CD8-positive, alpha-beta memory T cell (primary cell): ENCODE measurements around the gene TIAM2. TPM values are rescaled to one million over a fixed set of nuclear protein-coding genes. Genes with fewer than 3 reads are reported as not detected.

Experiments
- CTCF ChIA-PET: fragments of 350-600 bp; sonication (Branson Sonifier 250); formaldehyde crosslinking; loops from one replicate; lab custom pipeline; 2021; ENCODE audit warnings: antibody characterized with exemption; lab: Charles Lee
- POLR2A ChIA-PET: fragments of 350-600 bp; sonication (Branson Sonifier 250); formaldehyde crosslinking; loops from one replicate; lab custom pipeline; 2021; ENCODE audit warnings: antibody characterized with exemption; lab: Charles Lee
- DNase-seq, 5 donors: peaks; one replicate each; pipeline versions ENCODE4 v3.0.0 to v3.0.0-alpha.2; 2020 to 2022; ENCODE audit warnings: mixed read lengths in 1 of 5
- H3K27ac ChIP-seq: one replicate; pipeline ENCODE4 v1.7.0; 2013; ENCODE audit warnings: low read depth, mild to moderate bottlenecking, low read length, moderate library complexity
- H3K27me3 ChIP-seq: 2 replicates; pipeline ENCODE4 v1.7.0; 2013; ENCODE audit warnings: low read length, mild to moderate bottlenecking; ENCODE audit not compliant: insufficient read depth, poor library complexity, severe bottlenecking
- H3K36me3 ChIP-seq: 2 replicates; pipeline ENCODE4 v1.7.0; 2013; ENCODE audit warnings: mild to moderate bottlenecking, low read length, moderate library complexity; ENCODE audit not compliant: insufficient read depth
- H3K4me1 ChIP-seq: 2 replicates; pipeline ENCODE4 v1.7.0; 2013; ENCODE audit warnings: mild to moderate bottlenecking, low read length, moderate library complexity; ENCODE audit not compliant: insufficient read depth
- H3K4me3 ChIP-seq: 2 replicates; pipeline ENCODE4 v1.7.0; 2013; ENCODE audit warnings: mild to moderate bottlenecking, low read length
- H3K9me3 ChIP-seq: 2 replicates; pipeline ENCODE4 v1.7.0; 2013; ENCODE audit warnings: mild to moderate bottlenecking, low read length
- H3K27ac Mint-ChIP-seq, 8 donors: one replicate each; pipeline ENCODE4 v1.8.0; 2020 to 2021; ENCODE audit warnings: mixed read lengths in 8 of 8, mild to moderate bottlenecking in 6 of 8, inconsistent platforms in 3 of 8, moderate library complexity in 3 of 8
- H3K27me3 Mint-ChIP-seq, 2 donors: one replicate each; pipeline ENCODE4 v1.8.0; 2020 to 2021; ENCODE audit warnings: mixed read lengths in 2 of 2, mild to moderate bottlenecking in 1 of 2, moderate library complexity in 1 of 2
- H3K36me3 Mint-ChIP-seq, 3 donors: one replicate each; pipeline ENCODE4 v1.8.0; 2020 to 2021; ENCODE audit warnings: mixed read lengths in 3 of 3, inconsistent platforms in 1 of 3, mild to moderate bottlenecking in 1 of 3
- H3K4me1 Mint-ChIP-seq, 3 donors: one replicate each; pipeline ENCODE4 v1.8.0; 2020 to 2021; ENCODE audit warnings: mixed read lengths in 3 of 3, inconsistent platforms in 1 of 3, mild to moderate bottlenecking in 1 of 3
- H3K4me3 Mint-ChIP-seq, 7 donors: one replicate each; pipeline ENCODE4 v1.8.0; 2020 to 2021; ENCODE audit warnings: mixed read lengths in 7 of 7, mild to moderate bottlenecking in 6 of 7, moderate library complexity in 4 of 7, inconsistent platforms in 2 of 7
- H3K9me3 Mint-ChIP-seq, 5 donors: one replicate each; pipeline ENCODE4 v1.8.0; 2020 to 2022; ENCODE audit warnings: mixed read lengths in 5 of 5, mild to moderate bottlenecking in 3 of 5, moderate library complexity in 2 of 5, inconsistent platforms in 1 of 5
- polyA plus RNA-seq: library from polyadenylated mRNA; unstranded; fragments of 300-500 nt; fragmentation: Illumina TruSeq; gene quantifications from one replicate; pipeline ENCODE4 v1.2.3, GENCODE V29; 2021
- total RNA-seq, 2 experiments: library from RNA; stranded (reverse); gene quantifications; one replicate each; pipeline ENCODE4 v1.2.3, GENCODE V29; 2021

The TIAM2 gene
- total and polyA plus RNA-seq, 3 experiments from 2014 or later, result 1.1 to 31.1 (median 24.5) TPM

- Histone ChIP-seq H3K36me3 (peaks cover 7% of the 10 kb centered on the region), H3K27me3 (no peaks in the 10 kb centered on the region), H3K9me3 (no peaks in the 10 kb centered on the region), H3K27ac (no peak overlapping the region), H3K4me3 (no peak overlapping the region), H3K4me1 (no peaks in the 10 kb centered on the region)
- no peak overlapping the region for H3K4me3 Mint-ChIP-seq
- peaks cover 0 to 58% (median 14%) of the 10 kb centered on the region in 3 donors for H3K36me3 Mint-ChIP-seq
- no peaks in the 10 kb centered on the region for H3K27me3 Mint-ChIP-seq
- DNase-seq, result no peak
- ChIA-PET POLR2A (no interaction called here), CTCF (interaction anchor here (1.3 kb wide), 1 partner anchor 9 kb away, joined by 3 read pairs; no protein-coding TSS in a partner anchor)
- peak overlapping the region in 1 of 8 donors; percentile 49 for H3K27ac Mint-ChIP-seq
- peaks cover 11 to 15% (median 12%) of the 10 kb centered on the region in 3 donors for H3K4me1 Mint-ChIP-seq
- H3K9me3 Mint-ChIP-seq, result no peaks in the 10 kb centered on the region
Measured at GRCh38 chr6:155269765-155270164, 274.6 kb downstream of the TIAM2 start.

DNA sequence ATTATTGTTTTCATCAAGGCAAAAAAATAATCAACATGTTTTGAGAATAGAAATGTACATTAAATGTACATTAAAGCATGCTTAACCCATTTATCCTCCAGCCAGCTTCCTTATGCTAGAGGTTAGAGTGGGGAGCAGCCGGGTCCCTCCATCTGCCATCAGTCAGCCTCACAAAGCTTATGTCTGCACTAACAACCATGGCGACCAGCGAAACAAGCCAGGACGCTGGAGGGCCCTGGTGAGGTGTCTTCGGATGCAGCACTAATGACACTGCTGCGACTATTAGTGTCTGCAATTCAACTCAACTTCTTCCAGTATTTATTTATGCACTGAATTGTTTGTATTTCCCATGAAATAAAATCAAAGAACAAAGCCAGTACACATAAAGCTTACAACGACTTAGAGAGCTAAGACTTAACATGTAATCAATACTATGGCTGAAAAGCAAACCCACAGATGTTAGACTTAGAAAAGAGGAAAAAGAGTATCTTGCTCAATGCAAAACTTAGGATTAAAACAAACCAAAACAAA, 275.5 kb downstream of the TIAM2 start:
- Histone ChIP-seq H3K27ac (no peak overlapping the region), H3K9me3 (no peaks in the 10 kb centered on the region), H3K27me3 (no peaks in the 10 kb centered on the region), H3K36me3 (peaks cover 7% of the 10 kb centered on the region), H3K4me1 (no peaks in the 10 kb centered on the region), H3K4me3 (no peak overlapping the region)
- Mint-ChIP-seq H3K27me3 (no peaks in the 10 kb centered on the region), H3K27ac (no peak overlapping the region), H3K4me3 (no peak overlapping the region), H3K9me3 (no peaks in the 10 kb centered on the region), H3K36me3 (peaks cover 0 to 56% (median 14%) of the 10 kb centered on the region in 3 donors), H3K4me1 (peaks cover 11 to 19% (median 12%) of the 10 kb centered on the region in 3 donors)
- POLR2A ChIA-PET, result no interaction called here
- no peak for DNase-seq
- CTCF ChIA-PET, result no interaction called here

- H3K4me3 ChIP-seq, result no peak overlapping the region
- Mint-ChIP-seq H3K9me3 (no peaks in the 10 kb centered on the region), H3K36me3 (peaks cover 0 to 56% (median 14%) of the 10 kb centered on the region in 3 donors), H3K27ac (no peak overlapping the region), H3K4me3 (no peak overlapping the region), H3K27me3 (no peaks in the 10 kb centered on the region), H3K4me1 (peaks cover 12 to 19% (median 16%) of the 10 kb centered on the region in 3 donors)
- no peaks in the 10 kb centered on the region for H3K9me3 ChIP-seq
- H3K27me3 ChIP-seq, result no peaks in the 10 kb centered on the region
- CTCF ChIA-PET, result no interaction called here
- H3K36me3 ChIP-seq, result peaks cover 7% of the 10 kb centered on the region
- POLR2A ChIA-PET, result no interaction called here
- H3K4me1 ChIP-seq, result no peaks in the 10 kb centered on the region
- no peak for DNase-seq
- no peak overlapping the region for H3K27ac ChIP-seq
Measured at GRCh38 chr6:155271145-155271544, 276.0 kb downstream of the TIAM2 start.

GRCh38 chr6:155272353-155273232, 277.5 kb downstream of the TIAM2 start:
- Mint-ChIP-seq H3K9me3 (no peaks in the 10 kb centered on the region), H3K27ac (peak overlapping the region in 1 of 8 donors; percentile 51), H3K27me3 (no peaks in the 10 kb centered on the region), H3K4me1 (peaks cover 15 to 22% (median 17%) of the 10 kb centered on the region in 3 donors), H3K36me3 (peaks cover 0 to 56% (median 15%) of the 10 kb centered on the region in 3 donors), H3K4me3 (no peak overlapping the region)
- Histone ChIP-seq H3K27ac (no peak overlapping the region), H3K27me3 (no peaks in the 10 kb centered on the region), H3K4me3 (no peak overlapping the region), H3K9me3 (no peaks in the 10 kb centered on the region), H3K36me3 (peaks cover 7% of the 10 kb centered on the region), H3K4me1 (no peaks in the 10 kb centered on the region)
- no peak for DNase-seq
- POLR2A ChIA-PET, result no interaction called here
- CTCF ChIA-PET, result interaction anchor here (1.6 kb wide), 1 partner anchor 10 kb away, joined by 3 read pairs; no protein-coding TSS in a partner anchor

DNA sequence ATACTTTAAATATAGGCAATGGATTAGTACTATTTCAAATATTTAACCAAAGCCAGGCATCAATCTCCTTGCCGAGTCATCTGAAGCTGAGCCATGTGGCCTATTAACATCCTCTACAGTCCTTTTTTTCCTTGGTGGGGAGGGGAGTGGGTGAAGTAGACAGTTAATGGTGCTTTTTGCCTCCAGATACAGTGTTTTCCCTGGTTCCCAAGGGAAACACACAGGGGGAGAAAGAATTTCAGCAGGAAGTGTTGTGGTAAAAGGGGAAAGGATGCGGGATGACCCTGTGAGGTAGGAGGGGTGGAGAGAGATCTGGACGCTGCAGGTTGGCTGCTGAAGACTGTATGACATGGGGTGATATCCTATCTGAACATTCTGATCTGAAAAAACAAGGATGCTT, 278.3 kb downstream of the TIAM2 start:
- H3K27me3 ChIP-seq, result no peaks in the 10 kb centered on the region
- ChIA-PET CTCF (interaction anchor here (1.6 kb wide), 1 partner anchor 9 kb away, joined by 3 read pairs; no protein-coding TSS in a partner anchor), POLR2A (no interaction called here)
- Mint-ChIP-seq H3K36me3 (peaks cover 0 to 56% (median 15%) of the 10 kb centered on the region in 3 donors), H3K27ac (peak overlapping the region in 4 of 8 donors; percentile 26 to 51 (median 33)), H3K27me3 (no peaks in the 10 kb centered on the region), H3K4me1 (peaks cover 13 to 18% (median 15%) of the 10 kb centered on the region in 3 donors), H3K4me3 (no peak overlapping the region), H3K9me3 (no peaks in the 10 kb centered on the region)
- H3K9me3 ChIP-seq, result no peaks in the 10 kb centered on the region
- H3K27ac ChIP-seq, result no peak overlapping the region
- no peak overlapping the region for H3K4me3 ChIP-seq
- H3K4me1 ChIP-seq, result no peaks in the 10 kb centered on the region
- peaks cover 7% of the 10 kb centered on the region for H3K36me3 ChIP-seq
- DNase-seq, result no peak

GRCh38 chr6:155274106-155274505, 279.0 kb downstream of the TIAM2 start:
- Histone ChIP-seq H3K9me3 (no peaks in the 10 kb centered on the region), H3K4me1 (no peaks in the 10 kb centered on the region), H3K4me3 (no peak overlapping the region), H3K36me3 (peaks cover 7% of the 10 kb centered on the region), H3K27ac (no peak overlapping the region), H3K27me3 (no peaks in the 10 kb centered on the region)
- CTCF ChIA-PET, result no interaction called here
- peaks cover 0 to 63% (median 15%) of the 10 kb centered on the region in 3 donors for H3K36me3 Mint-ChIP-seq
- peaks cover 14 to 18% (median 18%) of the 10 kb centered on the region in 3 donors for H3K4me1 Mint-ChIP-seq
- no peaks in the 10 kb centered on the region for H3K27me3 Mint-ChIP-seq
- no peaks in the 10 kb centered on the region for H3K9me3 Mint-ChIP-seq
- POLR2A ChIA-PET, result no interaction called here
- DNase-seq, result no peak
- H3K4me3 Mint-ChIP-seq, result no peak overlapping the region
- H3K27ac Mint-ChIP-seq, result no peak overlapping the region

- H3K36me3 ChIP-seq, result peaks cover 7% of the 10 kb centered on the region
- Mint-ChIP-seq H3K4me1 (peaks cover 14 to 22% (median 20%) of the 10 kb centered on the region in 3 donors), H3K27ac (no peak overlapping the region), H3K27me3 (no peaks in the 10 kb centered on the region), H3K9me3 (no peaks in the 10 kb centered on the region), H3K4me3 (no peak overlapping the region), H3K36me3 (peaks cover 0 to 64% (median 17%) of the 10 kb centered on the region in 3 donors)
- CTCF ChIA-PET, result no interaction called here
- no peaks in the 10 kb centered on the region for H3K4me1 ChIP-seq
- H3K27me3 ChIP-seq, result no peaks in the 10 kb centered on the region
- no peak overlapping the region for H3K27ac ChIP-seq
- H3K4me3 ChIP-seq, result no peak overlapping the region
- POLR2A ChIA-PET, result no interaction called here
- H3K9me3 ChIP-seq, result no peaks in the 10 kb centered on the region
- DNase-seq, result no peak
Measured at GRCh38 chr6:155274533-155274932, 279.4 kb downstream of the TIAM2 start.
